Daoy (cell line): Measurements from ENCODE around the gene MAN2B1. TPM values are rescaled to one million over a fixed set of nuclear protein-coding genes. Genes with fewer than 3 reads are reported as not detected.
A peak's percentile ranks its signal among the peaks of the same experiment; 100 is the strongest.
"Not testable (repeated sequence)": the region's sequence is repeated elsewhere in the genome, so short reads cannot be mapped to it uniquely, and the experiment has no call there.

Source experiments
- DNase-seq: peaks from one replicate; pipeline ENCODE4 v3.0.0-alpha.2; 2015; ENCODE audit warnings: low read depth
- total RNA-seq: library from RNA; depleted of rRNA; stranded (reverse); fragments of >200 nt; shearing (Covaris generic); gene quantifications from 2 replicates; pipeline ENCODE4 v1.2.3, GENCODE V29; 2014; rRNA removed

MAN2B1 gene
- 18.0 and 20.7 TPM in 2 replicates for total RNA-seq

DNA sequence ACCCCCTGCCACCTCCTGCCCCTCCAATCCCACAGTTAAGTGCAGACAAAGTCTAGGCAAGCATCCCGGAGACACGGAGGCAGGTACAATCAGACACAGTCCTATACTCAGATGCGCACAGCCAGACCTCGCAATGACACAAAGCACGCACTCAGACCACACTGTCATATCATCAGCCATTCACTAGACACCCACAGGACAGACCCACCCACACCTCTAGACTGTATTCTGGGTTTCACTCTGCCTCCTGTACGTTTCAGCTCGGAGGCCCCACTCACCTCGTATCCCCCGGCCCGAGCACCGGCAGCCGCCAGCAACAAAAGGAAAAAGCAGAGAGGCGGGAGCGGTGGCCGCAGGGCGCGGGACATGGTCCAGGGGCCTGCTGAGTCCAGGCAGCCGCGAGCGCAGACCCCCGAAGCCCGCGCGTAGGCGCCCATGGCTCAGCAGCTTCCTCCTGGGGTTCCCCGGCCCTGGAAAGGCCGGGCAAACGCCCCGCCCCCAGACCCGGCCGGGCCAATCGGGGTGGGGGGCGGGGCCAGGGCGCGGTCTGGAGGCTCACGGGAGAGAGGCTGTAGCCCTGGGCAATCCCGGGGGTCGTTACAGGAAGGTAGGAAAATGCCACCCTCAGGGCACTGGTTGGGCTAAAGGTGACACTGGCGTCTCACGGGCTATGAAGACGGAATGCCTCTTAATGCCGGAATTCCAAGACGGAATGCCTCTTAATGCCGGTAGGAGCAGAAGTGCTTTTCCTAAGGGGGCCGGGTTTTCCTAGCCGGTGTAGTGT lies at the start of gene MAN2B1, which contains the start of gene WDR83:
TSS of gene MAN2B1 (minus strand) at position 478 of the 784 bp plus-strand sequence. CDS start at position 437, 41 bp downstream.
TSS of gene WDR83 (plus strand) at position 543 of the 784 bp plus-strand sequence. CDS start 2,984 bp downstream, outside the sequence.
- DNase-seq = peak; percentile 84

DNA sequence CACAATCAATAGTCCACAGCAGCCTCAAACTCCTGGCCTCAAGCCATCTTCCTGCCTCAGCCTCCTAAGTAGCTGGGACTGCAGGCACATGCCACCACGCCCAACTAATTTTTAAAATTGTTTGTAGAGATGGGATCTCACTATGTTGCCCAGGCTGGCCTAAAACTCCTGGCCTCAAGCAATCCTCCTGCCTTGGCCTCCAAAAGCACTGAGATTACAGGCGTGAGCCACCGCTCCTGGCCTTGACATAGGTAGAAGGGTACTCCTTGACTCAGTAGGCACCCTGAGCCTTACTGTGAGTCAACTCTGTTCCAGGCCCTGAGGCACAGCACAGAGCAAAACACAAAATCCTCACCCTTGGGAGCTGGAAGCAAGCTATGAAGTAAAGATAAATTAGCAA lies 49.4 kb upstream of the MAN2B1 start:
- DNase-seq = no peak

DNA sequence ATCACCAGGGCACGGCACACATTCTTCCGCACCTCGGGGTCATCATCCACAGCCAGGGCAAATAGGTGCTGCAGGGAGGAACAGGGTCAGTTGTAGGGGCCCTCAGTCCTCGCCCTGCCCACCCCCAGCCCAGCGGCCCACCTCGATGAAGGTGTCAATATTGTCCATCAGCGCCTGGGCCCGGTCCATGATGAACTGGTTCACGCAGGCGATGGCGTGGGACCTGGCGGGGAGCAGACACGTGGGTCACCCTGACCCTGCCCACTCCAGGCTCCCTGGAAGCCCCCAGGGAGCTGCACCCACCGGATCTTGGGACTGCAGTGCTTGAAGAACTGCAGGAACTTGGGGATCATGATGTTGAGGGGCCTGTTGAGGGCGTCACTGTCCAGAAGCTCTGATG lies 48.6 kb upstream of the MAN2B1 start:
- DNase-seq = no peak

DNA sequence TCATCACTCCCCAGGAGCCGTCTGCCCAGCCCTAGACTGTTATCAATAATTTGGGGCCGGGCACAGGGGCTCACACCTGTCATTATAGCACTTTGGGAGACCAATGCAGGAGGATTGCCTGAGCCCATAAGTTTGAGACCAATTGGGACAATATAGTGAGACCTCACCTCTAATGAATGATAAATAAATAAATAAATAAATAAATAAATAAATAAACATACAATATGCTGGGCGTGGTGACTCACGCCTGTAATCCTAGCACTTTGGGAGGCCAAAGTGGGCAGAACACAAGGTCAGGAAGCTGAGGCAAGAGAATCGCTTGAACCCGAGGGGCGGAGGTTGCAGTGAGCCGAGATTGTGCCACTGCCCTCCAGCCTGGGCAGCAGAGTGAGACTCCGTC lies 46.8 kb upstream of the MAN2B1 start:
- DNase-seq = not testable (repeated sequence)

DNA sequence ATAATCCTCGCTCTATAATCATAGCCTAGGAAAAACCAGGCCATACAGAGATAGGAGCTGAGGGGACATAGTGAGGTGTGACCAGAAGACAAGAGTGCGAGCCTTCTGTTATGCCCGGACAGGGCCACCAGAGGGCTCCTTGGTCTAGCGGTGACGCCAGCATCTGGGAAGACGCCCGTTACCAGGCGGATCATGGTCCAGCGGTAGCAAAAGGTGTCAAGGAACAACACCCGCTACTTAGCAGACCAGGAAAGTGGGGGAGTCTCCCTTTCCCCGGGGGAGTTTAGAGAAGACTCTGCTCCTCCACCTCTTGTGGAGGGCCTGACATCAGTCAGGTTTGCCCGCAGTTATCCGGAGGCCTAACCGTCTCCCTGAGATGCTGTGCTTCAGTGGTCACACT lies 45.5 kb upstream of the MAN2B1 start:
- not testable (repeated sequence) for DNase-seq

DNA sequence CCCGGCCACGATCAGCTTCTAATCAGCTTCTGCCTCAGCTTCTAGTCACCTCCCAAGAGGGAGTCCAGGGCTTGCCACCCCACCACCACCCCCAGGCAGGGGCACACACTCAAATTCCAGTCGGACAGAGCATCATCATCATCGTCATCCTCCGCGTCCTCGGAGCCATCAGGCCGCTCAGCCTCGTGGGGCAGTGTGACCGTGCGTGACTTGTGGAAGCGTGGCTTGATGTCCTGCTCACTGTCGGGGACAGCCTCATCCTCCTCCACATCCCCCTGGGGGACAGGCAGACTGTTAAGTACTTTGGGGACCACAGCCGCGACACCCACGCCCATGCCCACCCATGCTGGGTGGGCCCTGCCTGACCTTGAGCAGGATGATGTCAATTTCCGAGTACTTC lies 44.6 kb upstream of the MAN2B1 start:
- DNase-seq = no peak

DNA sequence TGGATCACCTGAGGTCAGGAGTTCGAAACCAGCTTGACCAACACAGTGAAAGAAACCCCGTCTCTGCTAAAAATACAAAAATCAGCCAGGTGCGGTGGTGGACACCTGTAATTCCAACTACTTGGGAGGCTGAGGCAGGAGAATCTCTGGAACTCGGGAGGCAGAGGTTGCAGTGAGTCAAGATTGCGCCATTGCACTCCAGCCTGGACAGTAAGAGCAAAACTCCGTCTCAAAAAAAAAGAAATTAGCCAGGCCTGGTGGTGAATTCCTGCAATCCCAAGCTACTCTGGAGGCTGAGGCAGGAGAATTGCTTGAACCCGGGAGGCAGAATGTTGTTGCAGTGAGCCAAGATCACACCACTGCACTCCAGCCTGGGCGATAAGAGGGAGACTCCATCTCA lies 42.1 kb upstream of the MAN2B1 start:
- no peak for DNase-seq

DNA sequence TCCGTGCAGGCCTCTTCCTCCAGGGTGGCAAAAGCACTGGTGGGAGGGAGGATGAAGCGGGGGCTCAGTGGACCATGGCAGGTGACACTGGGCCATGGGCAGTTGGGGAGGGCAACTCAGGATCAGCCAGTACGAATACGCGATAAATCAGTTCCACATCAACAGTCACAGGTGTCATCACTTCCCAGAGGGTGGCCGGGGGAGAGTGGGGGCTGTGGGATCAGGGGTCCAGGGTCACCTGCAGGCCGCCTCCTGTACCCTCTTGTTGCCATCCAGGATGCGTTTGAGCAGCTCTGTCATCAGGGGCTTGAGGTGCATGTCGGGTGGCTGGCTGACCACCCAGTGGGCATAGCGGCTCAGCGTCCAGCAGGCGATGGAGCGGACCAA lies 39.8 kb upstream of the MAN2B1 start:
- DNase-seq = no peak

DNA sequence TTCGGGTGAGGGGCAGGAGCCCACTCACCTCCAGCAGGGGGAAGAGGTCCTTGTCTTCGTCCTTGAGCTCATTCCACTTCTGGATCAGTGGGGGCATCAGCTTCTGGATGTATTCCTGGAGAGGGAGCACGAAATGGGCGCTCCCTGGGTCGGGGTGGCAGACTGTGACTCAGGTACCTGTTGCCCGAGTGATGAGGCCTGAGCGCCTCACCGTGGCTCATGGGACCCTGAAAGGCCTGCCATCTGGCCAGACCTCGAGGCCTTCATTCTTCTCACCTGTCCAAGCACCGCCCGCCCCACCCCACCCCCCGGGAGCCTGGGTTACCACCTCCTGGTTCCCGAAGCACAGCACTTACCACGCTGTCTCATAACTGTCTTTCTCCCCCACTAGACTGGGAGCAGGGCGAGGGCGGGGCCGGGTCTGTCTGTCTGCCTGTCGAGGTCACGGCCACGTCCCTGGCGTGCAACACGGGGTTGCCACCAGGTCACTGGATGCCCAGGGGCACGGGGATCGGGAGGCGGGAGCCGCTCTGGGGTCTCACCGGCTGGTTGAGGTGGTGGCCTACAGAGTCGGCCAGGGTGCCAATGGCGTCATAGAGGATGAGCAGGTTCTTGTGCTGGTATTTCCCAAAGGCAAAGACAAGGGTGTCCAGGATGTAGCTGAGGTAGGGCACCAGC lies 39.3 kb upstream of the MAN2B1 start:
- no peak for DNase-seq

DNA sequence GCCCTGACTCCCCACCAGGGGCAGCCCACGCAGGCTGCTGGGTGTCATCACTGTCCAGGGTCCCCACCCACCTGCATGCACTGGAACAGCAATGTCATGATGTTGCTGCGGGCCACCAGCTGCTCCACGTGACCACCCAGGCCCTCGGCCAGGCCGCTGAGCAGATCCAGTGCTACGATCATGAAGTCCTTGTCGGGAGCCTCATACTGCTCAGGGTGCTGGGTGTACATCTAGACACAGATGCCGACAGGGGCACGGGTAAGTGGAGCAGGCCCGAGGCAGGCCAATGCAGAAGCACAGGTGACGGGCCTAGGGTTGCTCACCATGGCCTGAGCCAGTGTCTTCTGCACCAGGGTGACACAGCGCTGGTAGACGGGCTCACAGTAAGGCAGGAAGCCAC lies 38.6 kb upstream of the MAN2B1 start:
- no peak for DNase-seq

DNA sequence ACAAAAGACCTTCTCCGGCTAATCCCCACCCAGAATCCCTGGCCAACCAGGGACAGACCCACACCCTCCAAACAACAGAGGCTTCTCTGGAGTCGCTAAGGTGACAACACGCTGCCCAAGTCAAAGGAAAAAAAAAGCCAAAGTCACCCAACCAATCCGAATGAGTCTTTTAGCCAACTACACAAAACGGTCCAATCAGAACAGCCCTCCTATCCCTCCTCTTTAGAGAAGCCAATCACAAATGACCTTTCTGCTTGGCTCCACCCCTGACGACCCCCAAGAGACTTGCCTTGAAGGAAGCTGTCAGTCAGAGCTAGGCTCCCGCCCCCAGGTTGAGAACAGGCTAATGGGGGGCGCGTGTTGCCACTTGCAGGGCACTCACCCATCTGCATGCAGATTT lies 36.5 kb upstream of the MAN2B1 start:
- DNase-seq = peak; percentile 51

DNA sequence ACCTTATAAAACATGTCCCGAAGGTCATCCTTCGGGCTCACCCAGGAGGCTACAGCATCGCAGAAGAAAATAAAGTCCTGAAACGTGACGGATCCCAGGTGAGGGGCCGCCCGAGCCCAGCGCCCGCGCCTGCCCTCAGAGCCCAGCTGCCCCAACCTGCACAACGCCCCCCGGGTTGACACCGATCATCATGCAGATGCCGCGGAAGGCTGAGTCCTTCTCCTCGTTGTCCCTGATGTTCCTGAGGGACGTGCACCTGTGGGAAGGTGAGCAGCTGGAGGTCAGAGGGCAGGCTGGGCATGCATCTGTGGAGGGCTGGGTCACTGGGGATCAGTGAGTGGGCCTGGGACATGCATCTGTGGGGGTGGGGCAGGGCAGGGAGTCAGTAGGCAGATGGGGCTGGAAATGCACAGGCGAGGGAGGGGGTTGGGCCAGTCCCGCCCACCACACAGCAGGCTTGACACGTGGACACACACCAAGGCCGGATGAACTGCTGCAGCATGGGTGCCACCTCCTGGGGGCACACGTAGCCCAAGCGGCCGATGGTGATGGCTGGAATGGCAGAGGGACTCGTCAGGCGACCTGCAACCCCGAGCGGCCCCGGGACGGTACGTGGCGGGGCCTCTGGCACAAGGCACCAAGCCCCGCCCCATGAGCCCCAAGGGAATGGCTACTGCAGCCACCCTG lies 35.2 kb upstream of the MAN2B1 start:
- DNase-seq = no peak

DNA sequence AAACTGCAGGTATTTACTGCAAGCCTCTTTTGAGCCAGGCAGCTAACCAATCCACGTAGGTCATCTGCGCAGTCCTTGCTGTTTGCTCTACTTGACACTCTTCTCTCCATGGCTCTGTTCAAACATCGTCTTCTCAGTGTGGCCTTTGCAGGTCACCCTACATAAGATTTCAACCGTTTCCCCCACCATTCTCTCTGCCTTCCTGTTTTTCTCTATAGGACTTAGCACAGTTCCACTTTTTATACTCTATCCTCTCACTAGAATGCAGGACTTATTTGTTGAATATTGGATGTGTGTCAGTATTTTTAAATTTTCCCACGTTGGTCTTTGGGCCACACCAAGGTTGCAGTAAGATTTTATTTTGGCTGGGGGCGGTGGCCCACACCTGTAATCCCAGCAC lies 31.6 kb upstream of the MAN2B1 start:
- no peak for DNase-seq

DNA sequence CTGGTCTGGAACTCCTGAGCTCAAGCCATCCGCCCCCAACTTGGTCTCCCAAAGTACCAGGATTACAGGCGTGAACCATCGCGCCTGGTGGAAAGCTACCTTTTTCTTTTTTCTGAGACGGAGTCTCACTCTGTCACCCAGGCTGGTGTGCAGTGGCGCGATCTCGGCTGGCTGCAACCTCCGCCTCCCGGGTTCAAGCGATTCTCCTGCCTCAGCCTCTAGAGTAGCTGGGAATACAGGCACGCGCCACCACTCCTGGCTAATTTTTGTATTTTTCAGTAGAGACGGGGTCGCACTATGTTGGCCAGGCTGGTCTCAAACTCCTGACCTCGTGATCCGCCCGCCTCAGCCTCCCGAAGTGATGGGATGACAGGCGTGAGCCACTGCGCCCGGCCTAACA lies 30.9 kb upstream of the MAN2B1 start:
- not testable (repeated sequence) for DNase-seq

DNA sequence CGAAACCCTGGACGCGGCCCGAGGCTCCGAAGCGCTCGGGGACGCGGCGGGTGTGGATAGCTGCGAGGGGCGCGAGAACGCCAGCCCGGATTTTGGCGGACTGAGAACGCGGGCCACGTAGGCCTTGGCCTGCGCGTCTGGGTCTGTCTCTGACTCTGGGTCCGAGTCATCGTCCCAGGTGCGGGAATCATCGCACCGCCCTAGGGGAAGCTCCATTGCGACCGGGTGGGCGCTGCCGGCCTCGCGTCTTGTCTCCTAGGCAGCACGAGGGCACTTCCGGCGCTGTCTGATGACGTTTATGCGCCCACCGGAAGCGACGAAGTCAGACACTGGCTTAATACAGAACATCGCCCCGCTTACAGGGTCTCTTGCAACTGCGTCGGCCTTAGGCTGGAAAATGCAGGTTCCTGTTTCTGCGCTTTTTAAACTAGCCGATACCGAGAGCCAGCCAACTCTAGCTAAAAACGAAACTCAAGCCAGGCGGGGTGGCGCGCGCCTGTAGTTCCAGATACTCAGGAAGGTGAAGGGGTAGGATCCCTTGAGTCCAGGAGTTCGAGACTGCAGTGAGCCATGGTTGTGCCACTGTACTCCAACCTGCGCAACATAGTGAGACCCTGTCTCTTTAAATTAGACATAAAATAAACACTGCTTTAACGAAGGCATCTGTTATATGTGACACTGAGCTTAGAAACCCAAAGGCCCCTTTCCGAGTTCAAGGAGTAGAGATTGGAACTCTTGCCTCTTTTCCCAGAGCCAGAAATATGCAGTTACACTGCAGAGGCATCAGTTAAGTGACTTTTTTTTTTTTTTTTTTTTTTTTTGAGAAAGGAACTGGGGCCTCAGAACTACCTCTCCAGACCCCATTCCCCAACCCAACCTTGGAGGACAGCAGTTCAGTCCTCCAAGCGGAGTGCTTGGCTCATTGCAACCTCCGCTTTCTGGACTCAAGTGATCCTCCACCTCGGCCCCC lies 30.1 kb upstream of the MAN2B1 start, which contains the start of gene FBXW9:
TSS of gene FBXW9 (minus strand) at position 266 of the 970 bp plus-strand sequence. CDS start at position 216, 50 bp downstream.
- DNase-seq = peak; percentile 97

DNA sequence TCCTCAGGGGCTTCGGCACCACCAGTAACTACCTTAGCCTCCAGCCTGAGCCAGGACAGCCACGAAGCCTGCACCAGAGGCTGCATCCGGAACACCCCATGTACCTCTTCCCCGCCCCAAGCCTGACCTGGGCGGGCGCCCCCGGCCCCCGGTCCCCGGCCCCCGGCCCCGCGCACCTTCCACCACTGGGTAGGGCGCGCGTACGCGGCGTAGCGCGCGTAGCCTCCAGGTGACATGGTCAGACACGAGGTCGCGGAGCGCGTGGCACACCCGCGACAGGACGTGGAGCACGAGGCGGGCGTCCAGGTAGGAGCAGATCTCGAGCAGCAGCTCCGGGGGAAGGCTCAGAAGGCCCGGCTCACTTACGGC lies 29.4 kb upstream of the MAN2B1 start:
- DNase-seq = no peak

DNA sequence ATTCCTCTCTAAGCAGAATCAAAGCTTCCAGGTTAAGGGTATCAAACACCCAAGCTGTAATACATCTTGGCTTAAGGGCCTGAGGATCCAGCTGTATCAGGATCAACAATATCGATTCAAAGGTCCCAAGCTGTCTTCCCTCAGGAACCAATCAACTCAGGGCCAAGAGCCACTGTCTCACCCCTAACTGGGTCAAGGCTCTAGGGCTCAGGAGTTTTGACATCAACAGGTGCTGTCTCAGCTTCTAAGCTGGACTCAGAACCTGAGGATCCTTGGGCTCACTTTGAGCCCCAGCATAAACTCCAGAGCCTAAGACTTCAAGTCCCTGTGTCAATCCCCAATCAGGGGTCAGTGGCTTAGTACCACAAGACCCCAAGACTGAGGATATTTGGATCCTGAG lies 29.0 kb upstream of the MAN2B1 start:
- DNase-seq = no peak

DNA sequence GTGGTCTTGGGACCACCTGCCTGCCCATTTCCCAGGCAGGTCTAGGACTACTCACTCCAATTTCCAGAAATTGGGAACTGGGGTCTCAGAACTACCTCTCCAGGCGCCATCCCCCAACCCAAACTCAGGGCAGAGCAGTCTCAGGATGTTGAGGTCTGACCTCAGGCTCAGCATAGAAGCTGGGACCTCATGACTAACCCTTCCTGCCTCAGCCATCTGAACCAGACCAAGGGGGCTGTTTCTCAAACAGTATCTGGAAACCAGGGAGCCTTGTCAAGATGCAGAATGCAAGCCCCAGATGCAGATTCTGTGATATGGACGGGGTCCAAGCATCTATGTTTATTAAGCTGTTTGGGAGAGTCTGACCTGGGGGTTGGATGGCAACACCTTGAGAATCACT lies 28.6 kb upstream of the MAN2B1 start:
- DNase-seq = no peak

DNA sequence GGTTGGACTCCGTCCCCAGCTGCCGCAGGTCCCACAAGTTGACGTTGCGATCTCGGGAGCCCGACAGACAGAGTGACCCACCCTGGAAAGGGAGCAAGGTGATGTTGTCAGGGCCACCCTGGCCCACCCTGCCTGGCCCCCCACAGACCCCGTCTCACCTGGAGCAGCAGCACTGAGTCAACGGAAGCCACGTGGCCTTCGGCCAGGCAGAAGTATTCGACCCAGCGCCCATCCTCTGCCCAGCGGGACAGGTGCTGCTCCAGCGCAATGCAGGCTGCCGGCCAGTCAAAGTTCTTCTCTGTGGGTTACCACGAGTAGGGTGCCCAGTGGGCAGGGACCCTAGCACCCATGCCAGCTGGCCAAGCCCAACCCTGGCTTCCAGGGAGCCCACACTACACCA lies 28.1 kb upstream of the MAN2B1 start:
- no peak for DNase-seq

DNA sequence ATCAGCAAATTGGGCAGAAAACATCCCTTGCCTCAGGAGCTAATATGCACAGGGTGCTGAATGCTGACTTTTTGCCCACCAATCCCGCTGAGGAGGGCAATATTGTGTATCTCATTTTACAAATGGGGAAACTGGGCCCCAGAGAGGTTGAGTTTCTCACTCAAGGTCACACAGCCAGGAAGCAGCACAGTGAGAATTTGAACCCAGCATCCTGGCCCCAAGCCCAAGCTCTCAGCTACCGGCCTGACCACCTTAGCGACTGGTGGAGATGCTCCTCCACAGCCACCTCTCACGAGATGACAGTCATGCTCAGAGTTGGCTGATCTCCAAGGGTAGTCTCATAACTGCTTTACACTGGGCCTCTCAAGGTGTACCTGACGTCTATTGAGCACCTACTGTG lies 26.4 kb upstream of the MAN2B1 start:
- DNase-seq = no peak

DNA sequence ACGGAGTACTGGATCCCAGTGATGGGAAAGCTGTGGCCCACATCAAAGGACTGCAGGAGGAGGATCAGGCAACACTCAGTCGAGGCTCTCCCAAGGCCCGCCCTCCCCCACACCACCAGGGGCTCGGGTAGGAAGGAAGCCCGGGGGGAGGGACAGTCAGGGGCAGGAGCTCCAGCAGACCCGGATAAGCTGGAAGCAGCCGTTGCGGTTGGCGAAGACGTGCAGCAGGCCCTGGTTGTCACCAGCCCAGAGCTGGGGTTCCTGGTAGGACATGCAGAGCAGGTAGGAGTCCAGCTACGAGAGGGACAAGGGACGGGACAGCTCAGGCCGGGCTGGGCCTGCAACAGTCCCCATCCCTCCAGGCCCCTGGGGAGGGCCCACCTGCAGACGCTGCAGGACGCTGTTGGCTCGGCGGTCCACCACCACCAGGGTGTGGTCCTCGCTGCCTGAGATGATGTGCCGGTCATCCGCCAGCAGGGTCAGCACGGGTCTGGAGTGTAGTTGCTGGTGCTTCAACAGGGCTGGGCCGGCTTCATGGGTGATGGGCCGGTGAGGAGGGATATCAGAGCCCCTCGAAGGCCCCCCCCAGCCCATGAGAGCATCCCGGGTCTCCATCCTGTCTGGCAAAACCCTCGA lies 23.2 kb upstream of the MAN2B1 start:
- no peak for DNase-seq
